Osteoblast (primary cell): ENCODE data around the gene SMIM9. TPM values are rescaled to one million over a fixed set of nuclear protein-coding genes. Genes with fewer than 3 reads are reported as not detected.

Source experiments
- DNase-seq: peaks from one replicate; pipeline ENCODE4 v3.0.0; 2011; ENCODE audit warnings: low spot score, mixed read lengths; ENCODE audit not compliant: insufficient read length; ENCODE audit errors: missing footprints
- H2AFZ ChIP-seq: 2 replicates; pipeline ENCODE4 v1.6.0; 2011; ENCODE audit warnings: mild to moderate bottlenecking, low read length
- H3K27ac ChIP-seq: 2 replicates; pipeline ENCODE4 v1.5.1; 2011; ENCODE audit warnings: mild to moderate bottlenecking, low read depth, low read length, moderate library complexity
- H3K27me3 ChIP-seq: 2 replicates; pipeline ENCODE4 v1.6.0; 2012; ENCODE audit warnings: mild to moderate bottlenecking, control low read depth, inconsistent platforms, low read length, moderate library complexity; ENCODE audit not compliant: insufficient read depth
- H3K36me3 ChIP-seq: 2 replicates; pipeline ENCODE4 v1.5.1; 2011; ENCODE audit warnings: mild to moderate bottlenecking, low read length, control low read depth, moderate library complexity; ENCODE audit not compliant: insufficient read depth
- H3K4me1 ChIP-seq: 2 replicates; pipeline ENCODE4 v1.5.1; 2011; ENCODE audit warnings: mild to moderate bottlenecking, low read length, control low read depth, moderate library complexity; ENCODE audit not compliant: insufficient read depth
- H3K4me2 ChIP-seq: 2 replicates; pipeline ENCODE4 v1.6.0; 2011; ENCODE audit warnings: mild to moderate bottlenecking, low read length; ENCODE audit not compliant: insufficient read depth
- H3K4me3 ChIP-seq: fragments of 200-600 bp; sonication (generic); 3 replicates; pipeline ENCODE4 v1.5.1; 2012; ENCODE audit warnings: mild to moderate bottlenecking, low read length, inconsistent platforms; ENCODE audit not compliant: insufficient read depth
- H3K79me2 ChIP-seq: 2 replicates; pipeline ENCODE4 v1.6.0; 2012; ENCODE audit warnings: mild to moderate bottlenecking, low read length, control low read depth, inconsistent platforms; ENCODE audit not compliant: insufficient read depth
- H3K9me3 ChIP-seq: 2 replicates; pipeline ENCODE4 v1.5.1; 2011; ENCODE audit warnings: low read depth, low read length, control low read depth
- H4K20me1 ChIP-seq: 2 replicates; pipeline ENCODE4 v1.6.0; 2012; ENCODE audit warnings: mild to moderate bottlenecking, low read length, control low read depth; ENCODE audit not compliant: insufficient read depth
- total RNA-seq: library from RNA; depleted of rRNA; stranded (reverse); fragments of >200 nt; gene quantifications from 2 replicates; pipeline ENCODE4 v1.2.3, GENCODE V29; 2012
- TF ChIP-seq, protein P1 (sequence below): IDR thresholded peaks from 2 replicates; pipeline ENCODE4 v1.5.1; 2011; ENCODE audit warnings: mild to moderate bottlenecking, low read depth, low read length, moderate library complexity; ENCODE audit errors: extremely low read depth

Gene SMIM9
- total RNA-seq, 1 donor = not detected

DNA sequence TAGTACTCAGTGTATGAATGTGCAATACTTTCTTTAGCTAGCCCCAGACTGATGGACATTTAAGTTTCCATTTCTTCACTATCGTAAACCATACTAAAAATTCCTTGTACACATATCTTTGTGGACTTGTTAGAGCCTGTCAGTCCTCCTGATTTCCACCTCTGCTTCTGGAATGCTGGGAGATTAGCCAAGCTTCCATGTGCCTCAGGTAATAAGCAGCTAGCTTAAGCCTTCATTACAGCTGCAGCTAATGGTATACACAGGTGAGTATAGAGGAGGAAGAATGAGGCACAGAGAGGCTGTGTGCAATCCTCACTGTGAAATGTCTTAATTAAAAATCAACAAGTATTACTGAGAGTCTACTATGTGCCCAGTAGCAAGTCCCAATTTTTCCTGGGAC lies 9.8 kb downstream of the SMIM9 start:
- Histone ChIP-seq H3K79me2 (no peaks in the 10 kb centered on the region), H3K27ac (no peak overlapping the region), H2AFZ (no peak overlapping the region), H3K36me3 (no peaks in the 10 kb centered on the region), H4K20me1 (no peaks in the 10 kb centered on the region), H3K4me1 (no peaks in the 10 kb centered on the region), H3K4me2 (no peak overlapping the region), H3K27me3 (peaks cover 3% of the 10 kb centered on the region), H3K9me3 (no peaks in the 10 kb centered on the region), H3K4me3 (no peak overlapping the region)
- TF ChIP-seq, protein P1, sequence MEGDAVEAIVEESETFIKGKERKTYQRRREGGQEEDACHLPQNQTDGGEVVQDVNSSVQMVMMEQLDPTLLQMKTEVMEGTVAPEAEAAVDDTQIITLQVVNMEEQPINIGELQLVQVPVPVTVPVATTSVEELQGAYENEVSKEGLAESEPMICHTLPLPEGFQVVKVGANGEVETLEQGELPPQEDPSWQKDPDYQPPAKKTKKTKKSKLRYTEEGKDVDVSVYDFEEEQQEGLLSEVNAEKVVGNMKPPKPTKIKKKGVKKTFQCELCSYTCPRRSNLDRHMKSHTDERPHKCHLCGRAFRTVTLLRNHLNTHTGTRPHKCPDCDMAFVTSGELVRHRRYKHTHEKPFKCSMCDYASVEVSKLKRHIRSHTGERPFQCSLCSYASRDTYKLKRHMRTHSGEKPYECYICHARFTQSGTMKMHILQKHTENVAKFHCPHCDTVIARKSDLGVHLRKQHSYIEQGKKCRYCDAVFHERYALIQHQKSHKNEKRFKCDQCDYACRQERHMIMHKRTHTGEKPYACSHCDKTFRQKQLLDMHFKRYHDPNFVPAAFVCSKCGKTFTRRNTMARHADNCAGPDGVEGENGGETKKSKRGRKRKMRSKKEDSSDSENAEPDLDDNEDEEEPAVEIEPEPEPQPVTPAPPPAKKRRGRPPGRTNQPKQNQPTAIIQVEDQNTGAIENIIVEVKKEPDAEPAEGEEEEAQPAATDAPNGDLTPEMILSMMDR = no peak
- no peak for DNase-seq

DNA sequence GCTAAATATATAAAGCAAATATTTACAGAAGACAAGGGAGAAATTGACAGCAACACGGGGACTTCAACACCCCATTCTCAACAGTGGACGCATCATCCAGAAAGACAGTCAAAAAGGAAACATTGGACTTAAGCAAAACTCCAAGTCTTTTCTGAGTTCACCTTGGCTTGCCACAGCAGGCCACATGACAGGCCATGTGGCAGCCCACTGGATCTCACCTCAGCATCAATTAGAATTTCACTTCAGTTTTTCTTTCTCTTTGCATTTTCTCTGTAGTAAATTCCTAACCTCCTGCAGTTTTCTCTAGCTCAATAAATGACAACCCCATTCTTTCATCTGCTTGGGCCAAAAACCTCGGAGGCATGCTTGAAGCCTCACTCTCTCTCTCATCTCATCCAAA lies 12.4 kb downstream of the SMIM9 start:
- TF ChIP-seq, protein P1 = no peak
- Histone ChIP-seq H4K20me1 (no peaks in the 10 kb centered on the region), H3K9me3 (no peaks in the 10 kb centered on the region), H3K4me1 (no peaks in the 10 kb centered on the region), H3K4me3 (no peak overlapping the region), H3K4me2 (no peak overlapping the region), H3K36me3 (no peaks in the 10 kb centered on the region), H3K27ac (no peak overlapping the region), H3K27me3 (peaks cover 3% of the 10 kb centered on the region), H3K79me2 (no peaks in the 10 kb centered on the region), H2AFZ (no peak overlapping the region)
- DNase-seq = no peak

DNA sequence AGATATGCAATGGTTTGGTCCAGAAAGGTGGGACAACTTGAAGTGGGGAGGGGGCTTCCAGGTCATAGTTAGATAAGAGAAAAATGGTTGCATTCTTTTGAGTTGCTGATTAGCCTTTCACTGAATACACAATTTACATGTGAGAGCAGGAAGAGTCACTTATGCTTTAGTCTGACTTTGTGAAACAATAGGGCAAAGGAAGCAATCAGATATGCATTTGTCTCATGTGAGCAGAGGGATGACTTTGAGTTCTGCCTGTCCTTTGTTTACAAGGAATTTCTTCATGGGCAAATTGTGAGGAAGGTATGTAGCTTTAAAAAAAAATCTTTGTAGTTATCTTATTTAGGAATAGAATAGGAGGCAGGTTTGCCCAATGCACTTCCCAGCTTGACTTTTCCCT lies 12.9 kb downstream of the SMIM9 start:
- Histone ChIP-seq H3K27ac (no peak overlapping the region), H3K4me1 (no peaks in the 10 kb centered on the region), H3K79me2 (no peaks in the 10 kb centered on the region), H3K9me3 (no peaks in the 10 kb centered on the region), H2AFZ (no peak overlapping the region), H3K27me3 (peaks cover 3% of the 10 kb centered on the region), H3K4me3 (no peak overlapping the region), H3K36me3 (no peaks in the 10 kb centered on the region), H4K20me1 (no peaks in the 10 kb centered on the region), H3K4me2 (no peak overlapping the region)
- TF ChIP-seq, protein P1 = no peak
- DNase-seq = no peak

DNA sequence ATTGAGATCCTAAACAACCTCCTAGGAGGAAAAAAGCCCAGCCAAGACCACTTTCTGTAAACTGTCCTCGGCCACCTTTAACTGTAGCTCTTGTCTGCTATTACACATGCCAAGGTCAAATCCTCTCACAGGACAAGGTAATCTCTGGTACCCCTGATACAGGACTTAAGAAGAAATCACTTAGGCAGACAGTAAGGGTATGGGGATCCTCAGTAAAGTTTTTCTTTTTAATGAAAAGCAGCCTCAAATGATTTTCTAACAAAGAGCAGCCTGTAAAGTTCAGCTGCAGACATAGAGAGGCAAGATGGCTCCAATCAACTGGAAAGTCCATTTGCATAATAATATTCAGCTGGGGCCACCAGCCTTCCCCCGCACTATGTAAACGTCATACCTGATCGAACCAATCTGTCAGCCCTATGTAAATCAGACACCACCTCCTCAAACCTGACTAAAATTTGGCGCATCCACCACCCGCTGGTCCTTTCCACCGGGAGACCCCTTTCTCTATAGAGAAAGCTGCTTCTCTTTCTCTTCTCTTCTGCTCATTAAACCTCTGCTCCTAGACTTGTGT lies 14.6 kb downstream of the SMIM9 start:
- no peak overlapping the region for H2AFZ ChIP-seq
- no peaks in the 10 kb centered on the region for H4K20me1 ChIP-seq
- no peaks in the 10 kb centered on the region for H3K79me2 ChIP-seq
- no peaks in the 10 kb centered on the region for H3K9me3 ChIP-seq
- TF ChIP-seq, protein P1 = no peak
- no peaks in the 10 kb centered on the region for H3K36me3 ChIP-seq
- H3K4me1 ChIP-seq = no peaks in the 10 kb centered on the region
- H3K4me3 ChIP-seq = no peak overlapping the region
- no peak overlapping the region for H3K4me2 ChIP-seq
- peaks cover 3% of the 10 kb centered on the region for H3K27me3 ChIP-seq
- no peak overlapping the region for H3K27ac ChIP-seq
- DNase-seq = no peak
